Upper lobe of right lung (tissue), 1 donor: ENCODE data around the gene CRYBB3. TPM values are rescaled to one million over a fixed set of nuclear protein-coding genes. Genes with fewer than 3 reads are reported as not detected.

Source experiments
- ATAC-seq: fragments of 200-7000 bp; cut with Tn5 transposase; one replicate; pipeline ENCODE4 v1.9.1; 2020; ENCODE audit warnings: mild to moderate bottlenecking, moderate library complexity
- DNase-seq: peaks from one replicate; pipeline ENCODE4 v3.0.0-alpha.2; 2020
- H3K27ac ChIP-seq: fragments of 200-600 bp; one replicate; pipeline ENCODE4 v1.8.0; 2022
- H3K27me3 ChIP-seq: fragments of 200-600 bp; one replicate; pipeline ENCODE4 v1.8.0; 2022; ENCODE audit warnings: mild to moderate bottlenecking
- H3K36me3 ChIP-seq: fragments of 200-600 bp; one replicate; pipeline ENCODE4 v1.8.0; 2022
- H3K4me1 ChIP-seq: fragments of 200-600 bp; one replicate; pipeline ENCODE4 v1.8.0; 2022
- H3K4me3 ChIP-seq: fragments of 200-600 bp; one replicate; pipeline ENCODE4 v1.8.0; 2022; ENCODE audit warnings: mild to moderate bottlenecking
- H3K9me3 ChIP-seq: fragments of 200-600 bp; one replicate; pipeline ENCODE4 v1.8.0; 2022
- CTCF ChIP-seq: fragments of 200-600 bp; IDR thresholded peaks from one replicate; pipeline ENCODE4 v1.8.0; 2022; ENCODE audit warnings: antibody characterized with exemption
- intact Hi-C: fragments of 100-400 bp; cut with DNase I; formaldehyde crosslinking; loops from one replicate; pipeline ENCODE4 v1.11.0; 2022
- total RNA-seq: library from RNA; stranded (reverse); fragmentation: NEBNext Ultra II Directional; extraction: Animal tissue kit (Norgen Biotek cat#: 25700); gene quantifications from one replicate; pipeline ENCODE4 v1.2.1, GENCODE V29; 2021
- donor health status: DM: no; HTN: yes; CAD: no; lungs with severe emphysema.

The CRYBB3 gene
- total RNA-seq, 1 donor from 2014 or later: 0.72 TPM

GRCh38 chr22:25205847-25206246 is 6.2 kb downstream of the CRYBB3 start:
- Histone ChIP-seq H3K27me3 (no peaks in the 10 kb centered on the region), H3K4me1 (no peaks in the 10 kb centered on the region), H3K9me3 (no peaks in the 10 kb centered on the region), H3K36me3 (no peaks in the 10 kb centered on the region), H3K27ac (no peak overlapping the region), H3K4me3 (no peak overlapping the region)
- DNase-seq: no peak
- ATAC-seq: no peak
- TF ChIP-seq CTCF: no peak
- intact Hi-C loops: no loop called here

GRCh38 chr22:25206998-25207397 is 7.3 kb downstream of the CRYBB3 start:
- H3K9me3 ChIP-seq: no peaks in the 10 kb centered on the region
- intact Hi-C loops: no loop called here
- TF ChIP-seq CTCF: no peak
- H3K27me3 ChIP-seq: no peaks in the 10 kb centered on the region
- DNase-seq (peak; percentile 58), ATAC-seq (no peak)
- no peaks in the 10 kb centered on the region for H3K4me1 ChIP-seq
- H3K4me3 ChIP-seq: no peak overlapping the region
- no peaks in the 10 kb centered on the region for H3K36me3 ChIP-seq
- H3K27ac ChIP-seq: no peak overlapping the region

GRCh38 chr22:25207553-25208157 is 8.0 kb downstream of the CRYBB3 start:
- no peaks in the 10 kb centered on the region for H3K9me3 ChIP-seq
- no peaks in the 10 kb centered on the region for H3K27me3 ChIP-seq
- ATAC-seq (no peak), DNase-seq (no peak)
- H3K27ac ChIP-seq: no peak overlapping the region
- H3K4me1 ChIP-seq: no peaks in the 10 kb centered on the region
- intact Hi-C loops: no loop called here
- no peak overlapping the region for H3K4me3 ChIP-seq
- TF ChIP-seq CTCF: no peak
- no peaks in the 10 kb centered on the region for H3K36me3 ChIP-seq

GRCh38 chr22:25208328-25208727 is 8.7 kb downstream of the CRYBB3 start:
- no peaks in the 10 kb centered on the region for H3K27me3 ChIP-seq
- H3K36me3 ChIP-seq: no peaks in the 10 kb centered on the region
- no peaks in the 10 kb centered on the region for H3K9me3 ChIP-seq
- no peak for TF ChIP-seq CTCF
- no peak overlapping the region for H3K4me3 ChIP-seq
- ATAC-seq (no peak), DNase-seq (no peak)
- no peaks in the 10 kb centered on the region for H3K4me1 ChIP-seq
- intact Hi-C loops: no loop called here
- H3K27ac ChIP-seq: no peak overlapping the region

GRCh38 chr22:25208743-25209505 is 9.3 kb downstream of the CRYBB3 start:
- H3K9me3 ChIP-seq: no peaks in the 10 kb centered on the region
- H3K27ac ChIP-seq: no peak overlapping the region
- TF ChIP-seq CTCF: no peak
- no peak overlapping the region for H3K4me3 ChIP-seq
- H3K27me3 ChIP-seq: no peaks in the 10 kb centered on the region
- H3K36me3 ChIP-seq: no peaks in the 10 kb centered on the region
- no peaks in the 10 kb centered on the region for H3K4me1 ChIP-seq
- ATAC-seq (no peak), DNase-seq (no peak)
- intact Hi-C loops: no loop called here
